Transverse colon (tissue), 4 donors: ENCODE results near the gene STX8. TPM values are rescaled to one million over a fixed set of nuclear protein-coding genes. Genes with fewer than 3 reads are reported as not detected.
"Not testable (repeated sequence)": the region's sequence is repeated elsewhere in the genome, so short reads cannot be mapped to it uniquely, and the experiment has no call there.

Source experiments
- DNase-seq: peaks from one replicate; pipeline ENCODE4 v3.0.0-alpha.2; 2019
- H3K27ac ChIP-seq, 4 donors: fragments of 200-600 bp; sonication (generic); 2 replicates each; pipeline ENCODE4 v1.5.1; 2016 to 2018; ENCODE audit warnings: inconsistent platforms in 4 of 4
- H3K27me3 ChIP-seq: fragments of 200-600 bp; sonication (generic); 2 replicates; pipeline ENCODE4 v1.5.1; 2017; ENCODE audit warnings: inconsistent platforms
- H3K36me3 ChIP-seq, 4 donors: fragments of 200-600 bp; sonication (generic); 2 replicates each; pipeline ENCODE4 v1.5.1; 2017 to 2019; ENCODE audit warnings: inconsistent platforms in 4 of 4
- H3K4me1 ChIP-seq, 4 donors: fragments of 200-600 bp; sonication (generic); 2 replicates each; pipeline ENCODE4 v1.5.1; 2017 to 2020; ENCODE audit warnings: inconsistent platforms in 4 of 4
- H3K4me3 ChIP-seq, 4 donors: fragments of 200-600 bp; sonication (generic); 1 replicate in 1 of 4; 2 replicates in 3 of 4; pipeline versions ENCODE4 v1.5.1 to v1.6.1; 2017 to 2019; ENCODE audit warnings: inconsistent platforms in 4 of 4
- H3K9me3 ChIP-seq, 2 donors: fragments of 200-600 bp; sonication (generic); 2 replicates each; pipeline ENCODE4 v1.5.1; 2017 to 2019; ENCODE audit warnings: inconsistent platforms in 2 of 2
- CTCF ChIP-seq, 5 experiments: fragments of 200-600 bp in 3 of 5; fragments of 450-650 bp in 2 of 5; sonication (generic) in 3 of 5; IDR thresholded peaks; 1 replicate in 2 of 5; 2 replicates in 3 of 5; pipeline ENCODE4 v1.5.1; 2016 to 2017; ENCODE audit warnings: antibody characterized with exemption in 5 of 5, inconsistent platforms in 3 of 5, mild to moderate bottlenecking in 2 of 5, moderate library complexity in 1 of 5
- EP300 ChIP-seq: sonication (generic); formaldehyde crosslinking; IDR thresholded peaks from one replicate; pipeline ENCODE4 v1.6.1; 2017; ENCODE audit warnings: antibody characterized with exemption, low read depth
- POLR2A ChIP-seq: fragments of 450-650 bp; IDR thresholded peaks from one replicate; pipeline ENCODE4 v1.6.1; 2016; ENCODE audit warnings: antibody characterized with exemption, mild to moderate bottlenecking, moderate library complexity
- POLR2AphosphoS5 ChIP-seq, 3 donors: sonication (generic); formaldehyde crosslinking; IDR thresholded peaks; one replicate each; pipeline ENCODE4 v1.6.1; 2016; ENCODE audit warnings: antibody characterized with exemption in 3 of 3
- WGBS, 2 donors: methylation state at CpG; one replicate each; pipeline ENCODE4 v1.1.5; 2018; ENCODE audit warnings: low coverage in 1 of 2; 5-methylcytosine and 5-hydroxymethylcytosine counted together
- in situ Hi-C, 4 donors: fragments of 200-750 bp; cut with MboI; loops; one replicate each; pipeline versions ENCODE4 v1.15.0 to v1.15.1; 2017; ENCODE audit warnings: low sequenced_read_pairs in 3 of 4, low pct_ligation_motif_present in 1 of 4, low pct_unique_long_range_greater_than_20kb in 1 of 4
- intact Hi-C: fragments of 100-400 bp; cut with DNase I; formaldehyde crosslinking; loops from one replicate; pipeline ENCODE4 v1.15.1; 2023; ENCODE audit warnings: low total_unique reads
- total RNA-seq, 4 donors: library from RNA; depleted of rRNA; stranded (reverse); fragments of >200 nt; gene quantifications; one replicate each; pipeline ENCODE4 v1.1.0, GENCODE V29; 2016

STX8 gene
- total RNA-seq, 4 donors from 2014 or later, result 18.0 to 53.8 (median 38.3) TPM

- H3K4me3 ChIP-seq, H3K36me3 ChIP-seq, intact Hi-C loops, H3K27ac ChIP-seq, H3K9me3 ChIP-seq, H3K27me3 ChIP-seq, H3K4me1 ChIP-seq, in situ Hi-C loops: not testable (repeated sequence)
- WGBS, 2 donors, result 61 to 77% methylated on average over 2 to 6 of the region's 6 CpGs
- TF ChIP-seq CTCF (IDR thresholded peaks at IDR 0.05), result peak; percentile 7 to 44 (median 34)
- DNase-seq, result peak; percentile 46
These were observed 20.9 kb downstream of the STX8 start for GRCh38 chr17:9554715-9555114.

GRCh38 chr17:9553596-9553995, 22.0 kb downstream of the STX8 start:
- H3K27ac ChIP-seq, result no peak overlapping the region
- intact Hi-C loops, result no loop called here

GRCh38 chr17:9553181-9553580, 22.4 kb downstream of the STX8 start:
- H3K27ac ChIP-seq, result no peak overlapping the region
- H3K9me3 ChIP-seq, result no peaks in the 10 kb centered on the region
- TF ChIP-seq CTCF (IDR thresholded peaks at IDR 0.05), result no peak
- no peak for DNase-seq
- no peak overlapping the region for H3K4me3 ChIP-seq
- peaks cover 0 to 3% (median 1%) of the 10 kb centered on the region in 4 donors for H3K4me1 ChIP-seq
- H3K27me3 ChIP-seq, result no peaks in the 10 kb centered on the region
- in situ Hi-C loops (no loop called here), intact Hi-C loops (no loop called here)
- WGBS, 2 donors, result 81 to 85% methylated on average over 2 of the region's 2 CpGs
- no peaks in the 10 kb centered on the region for H3K36me3 ChIP-seq

More at GRCh38 chr17:9553596-9553995, 22.0 kb downstream of the STX8 start:
- Histone ChIP-seq H3K4me3 (no peak overlapping the region), H3K36me3 (no peaks in the 10 kb centered on the region), H3K4me1 (peaks cover 0 to 3% (median 1%) of the 10 kb centered on the region in 4 donors), H3K9me3 (no peaks in the 10 kb centered on the region), H3K27me3 (no peaks in the 10 kb centered on the region)
- WGBS, 2 donors, result 68 to 83% methylated on average over 3 to 4 of the region's 4 CpGs
- TF ChIP-seq EP300 (no peak), CTCF (IDR thresholded peaks at IDR 0.05) (no peak), POLR2A (no peak), POLR2AphosphoS5 (IDR thresholded peaks at IDR 0.05) (no peak)
- in situ Hi-C loops, result no loop called here
- no peak for DNase-seq

GRCh38 chr17:9549215-9549614, 26.4 kb downstream of the STX8 start:
- Histone ChIP-seq H3K27me3 (no peaks in the 10 kb centered on the region), H3K27ac (no peak overlapping the region), H3K4me1 (peaks cover 0 to 3% (median 0%) of the 10 kb centered on the region in 4 donors), H3K4me3 (no peak overlapping the region), H3K9me3 (no peaks in the 10 kb centered on the region), H3K36me3 (no peaks in the 10 kb centered on the region)
- DNase-seq, result no peak
- intact Hi-C loops (no loop called here), in situ Hi-C loops (loop anchor here (25.0 kb wide), 1 partner anchor 562 kb away; no protein-coding TSS in a partner anchor)
- TF ChIP-seq EP300 (no peak), POLR2AphosphoS5 (IDR thresholded peaks at IDR 0.05) (no peak), CTCF (IDR thresholded peaks at IDR 0.05) (no peak), POLR2A (no peak)
- WGBS, 2 donors, result 80 to 88% methylated on average over 2 of the region's 2 CpGs
